ENCODE measurements around the gene SORL1. TPM values are rescaled to one million over a fixed set of nuclear protein-coding genes. Genes with fewer than 3 reads are reported as not detected.

The SORL1 gene
- total RNA-seq, 1 experiment from 2014 or later, result 4.9 TPM

DNA sequence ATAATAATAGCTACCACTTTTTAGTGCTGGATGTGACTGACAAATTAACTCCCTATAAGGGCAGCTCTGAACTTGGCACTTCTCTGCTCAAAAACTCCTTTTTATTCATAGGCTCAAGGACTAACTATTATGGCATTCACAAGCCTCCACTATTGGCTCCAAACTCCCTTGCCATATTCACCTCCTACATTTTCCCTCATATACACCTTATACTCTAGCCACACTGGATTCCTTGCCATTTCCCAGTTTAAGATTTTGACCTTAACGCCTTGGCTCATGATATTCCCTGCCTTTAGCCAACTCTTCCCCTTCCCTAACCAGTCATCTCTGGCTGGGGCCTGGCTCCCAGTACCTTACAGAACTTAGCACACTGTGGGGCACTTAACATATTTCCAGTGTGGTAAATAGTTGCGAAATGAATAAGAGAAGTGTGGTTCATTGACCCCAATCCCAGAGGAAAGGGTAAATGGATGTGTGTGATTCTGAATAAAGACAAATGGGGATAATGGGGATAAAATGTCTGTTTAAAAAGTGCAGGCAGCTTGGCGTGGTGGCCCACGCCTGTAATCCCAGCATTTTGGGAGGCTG, 40.0 kb upstream of the SORL1 start:
- no TSS peak for BruUV-seq (replicated peaks)
- Histone ChIP-seq H3K4me3 (no peak overlapping the region), H3K4me2 (no peak overlapping the region), H3K36me3 (ENCODE audit: low read depth) (no peaks in the 10 kb centered on the region), H3K79me2 (ENCODE audit: low read depth) (no peaks in the 10 kb centered on the region), H3F3A (ENCODE audit: insufficient read depth, low read depth) (no peaks in the 10 kb centered on the region), H3K27ac (no peak overlapping the region), H3K27me3 (ENCODE audit: insufficient read depth, low read depth) (no peaks in the 10 kb centered on the region), H3K4me1 (replicated peaks; ENCODE audit: insufficient read depth) (peaks cover 20% of the 10 kb centered on the region), H2AFZ (no peak overlapping the region), H3K9me3 (ENCODE audit: insufficient read depth, low read depth) (no peaks in the 10 kb centered on the region), H3K9me2 (ENCODE audit: insufficient read depth) (no peaks in the 10 kb centered on the region), H4K20me1 (ENCODE audit: insufficient read depth) (no peaks in the 10 kb centered on the region)
- ChIA-PET CTCF (no interaction called here), POLR2A (ENCODE audit: unreplicated experiment) (no interaction called here)
- no peak for DNase-seq
- intact Hi-C loops (cut with micrococcal nuclease; ENCODE audit: unreplicated experiment), result no loop called here
- TF ChIP-seq EZH2 (IDR thresholded peaks at IDR 0.05; ENCODE audit: low read depth) (no peak), CTCF (conservative IDR thresholded peaks at IDR 0.05) (no peak)

DNA sequence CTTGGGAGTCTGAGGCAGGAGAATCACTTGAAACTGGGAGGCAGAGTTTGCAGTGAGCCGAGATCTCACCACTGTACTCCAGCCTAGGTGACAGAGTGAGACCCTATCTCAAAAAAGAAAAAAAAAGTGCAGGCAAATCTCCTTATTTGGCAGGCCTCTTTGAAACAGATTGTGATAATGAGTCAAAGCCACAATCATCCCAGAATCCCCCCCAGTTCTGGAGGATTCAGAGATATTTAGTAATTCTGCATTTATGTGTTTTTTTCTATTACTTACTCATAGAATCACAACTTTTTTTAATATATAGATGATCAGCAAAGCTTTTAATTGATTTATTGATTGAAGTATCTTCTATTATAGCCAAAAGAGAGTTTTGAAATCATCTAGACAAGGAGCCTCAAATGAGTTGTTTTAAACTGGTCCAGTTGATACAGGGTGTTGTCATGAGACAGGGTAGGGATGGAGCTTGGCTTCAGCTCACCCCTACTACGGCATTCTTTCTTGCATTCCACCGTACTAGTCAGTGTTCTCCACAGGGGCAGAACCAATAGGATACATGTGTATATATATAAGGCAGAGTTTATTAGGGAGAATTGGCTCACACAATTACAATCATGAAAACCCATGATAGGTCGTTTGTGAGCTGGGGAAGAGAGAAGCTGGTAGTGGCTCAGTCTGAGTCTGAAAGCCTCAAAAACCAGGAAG, 39.3 kb upstream of the SORL1 start:
- ChIA-PET CTCF (no interaction called here), POLR2A (ENCODE audit: unreplicated experiment) (no interaction called here)
- Histone ChIP-seq H2AFZ (no peak overlapping the region), H4K20me1 (ENCODE audit: insufficient read depth) (no peaks in the 10 kb centered on the region), H3K4me2 (no peak overlapping the region), H3K4me3 (no peak overlapping the region), H3K36me3 (ENCODE audit: low read depth) (no peaks in the 10 kb centered on the region), H3F3A (ENCODE audit: insufficient read depth, low read depth) (no peaks in the 10 kb centered on the region), H3K79me2 (ENCODE audit: low read depth) (no peaks in the 10 kb centered on the region), H3K9me3 (ENCODE audit: insufficient read depth, low read depth) (no peaks in the 10 kb centered on the region), H3K27me3 (ENCODE audit: insufficient read depth, low read depth) (no peaks in the 10 kb centered on the region), H3K9me2 (ENCODE audit: insufficient read depth) (no peaks in the 10 kb centered on the region), H3K27ac (no peak overlapping the region), H3K4me1 (replicated peaks; ENCODE audit: insufficient read depth) (peaks cover 27% of the 10 kb centered on the region)
- intact Hi-C loops (cut with micrococcal nuclease; ENCODE audit: unreplicated experiment), result no loop called here
- no peak for DNase-seq
- no TSS peak for BruUV-seq (replicated peaks)
- TF ChIP-seq EZH2 (IDR thresholded peaks at IDR 0.05; ENCODE audit: low read depth) (no peak), CTCF (conservative IDR thresholded peaks at IDR 0.05) (no peak)

GRCh38 chr11:121414141-121414913, 37.8 kb upstream of the SORL1 start:
- no TSS peak for BruUV-seq (replicated peaks)
- no peaks in the 10 kb centered on the region for H3K9me2 ChIP-seq (ENCODE audit: insufficient read depth)
- no peak overlapping the region for H3K4me2 ChIP-seq
- ChIA-PET POLR2A (ENCODE audit: unreplicated experiment) (no interaction called here), CTCF (no interaction called here)
- H3K27me3 ChIP-seq (ENCODE audit: insufficient read depth, low read depth), result no peaks in the 10 kb centered on the region
- no peaks in the 10 kb centered on the region for H4K20me1 ChIP-seq (ENCODE audit: insufficient read depth)
- no peak overlapping the region for H3K4me3 ChIP-seq
- DNase-seq, result no peak
- no peaks in the 10 kb centered on the region for H3K36me3 ChIP-seq (ENCODE audit: low read depth)
- no peaks in the 10 kb centered on the region for H3F3A ChIP-seq (ENCODE audit: insufficient read depth, low read depth)
- H3K79me2 ChIP-seq (ENCODE audit: low read depth), result no peaks in the 10 kb centered on the region
- TF ChIP-seq EZH2 (IDR thresholded peaks at IDR 0.05; ENCODE audit: low read depth) (no peak), CTCF (conservative IDR thresholded peaks at IDR 0.05) (no peak)
- intact Hi-C loops (cut with micrococcal nuclease; ENCODE audit: unreplicated experiment), result no loop called here
- peaks cover 27% of the 10 kb centered on the region for H3K4me1 ChIP-seq (replicated peaks; ENCODE audit: insufficient read depth)
- H3K9me3 ChIP-seq (ENCODE audit: insufficient read depth, low read depth), result no peaks in the 10 kb centered on the region
- H3K27ac ChIP-seq, result no peak overlapping the region
- no peak overlapping the region for H2AFZ ChIP-seq
